Caco-2 (cell line): ENCODE data around the gene MS4A10. TPM values are rescaled to one million over a fixed set of nuclear protein-coding genes. Genes with fewer than 3 reads are reported as not detected.
A peak's percentile ranks its signal among the peaks of the same experiment; 100 is the strongest.

Experiments
- BruUV-seq: library from RNA; stranded (reverse); fragments of 400-500 nt; replicated peaks from 2 replicates; lab custom pipeline; 2021; lab: Mats Ljungman, UMichigan
- CTCF ChIA-PET: fragments of 300-600 bp; sonication (Branson Sonifier 250); formaldehyde crosslinking; loops from one replicate; lab custom pipeline; 2022; ENCODE audit warnings: antibody characterized with exemption; lab: Charles Lee
- POLR2A ChIA-PET: fragments of 300-600 bp; sonication (Branson Sonifier 250); formaldehyde crosslinking; loops from one replicate; lab custom pipeline; 2022; ENCODE audit warnings: antibody characterized with exemption; lab: Charles Lee
- DNase-seq, 2 experiments: peaks; one replicate each; pipeline versions ENCODE4 v3.0.0 to v3.0.0-alpha.2; 2020 to 2022
- H3K27me3 ChIP-seq: replicated peaks from 2 replicates; pipeline ENCODE4 v1.6.0; 2011; ENCODE audit warnings: low read length; ENCODE audit not compliant: control insufficient read depth, insufficient read depth
- H3K36me3 ChIP-seq: 2 replicates; pipeline ENCODE4 v1.5.1; 2011; ENCODE audit warnings: low read length; ENCODE audit not compliant: control insufficient read depth, insufficient read depth
- H3K4me1 ChIP-seq: fragments of 250-450 bp; sonication (Bioruptor Pico); 2 replicates; pipeline ENCODE4 v1.5.1; 2020; ENCODE audit warnings: mild to moderate bottlenecking
- H3K4me3 ChIP-seq: 2 replicates; pipeline ENCODE4 v1.5.1; 2011; ENCODE audit warnings: low read depth, mild to moderate bottlenecking, control low read depth, low read length
- H3K9me3 ChIP-seq: fragments of 250-450 bp; sonication (Bioruptor Pico); 2 replicates; pipeline ENCODE4 v1.5.1; 2020; ENCODE audit warnings: mild to moderate bottlenecking, moderate library complexity
- H3K27ac Mint-ChIP-seq: one replicate; pipeline ENCODE4 v1.8.0; 2022; ENCODE audit warnings: mixed read lengths; ENCODE audit not compliant: unreplicated experiment
- H3K27me3 Mint-ChIP-seq: one replicate; pipeline ENCODE4 v1.8.0; 2022; ENCODE audit warnings: mixed read lengths; ENCODE audit not compliant: insufficient read depth, unreplicated experiment
- H3K36me3 Mint-ChIP-seq: one replicate; pipeline ENCODE4 v1.8.0; 2022; ENCODE audit warnings: mild to moderate bottlenecking, mixed read lengths; ENCODE audit not compliant: insufficient read depth, unreplicated experiment
- H3K4me1 Mint-ChIP-seq: one replicate; pipeline ENCODE4 v1.8.0; 2022; ENCODE audit warnings: low read depth, mixed read lengths; ENCODE audit not compliant: unreplicated experiment
- H3K4me3 Mint-ChIP-seq: one replicate; pipeline ENCODE4 v1.8.0; 2022; ENCODE audit warnings: mild to moderate bottlenecking, moderate library complexity, mixed read lengths; ENCODE audit not compliant: unreplicated experiment
- H3K9me3 Mint-ChIP-seq: one replicate; pipeline ENCODE4 v1.8.0; 2022; ENCODE audit warnings: mixed read lengths; ENCODE audit not compliant: unreplicated experiment
- intact Hi-C: fragments of 100-400 bp; cut with micrococcal nuclease; formaldehyde crosslinking; loops from one replicate; pipeline ENCODE4 v1.10.0; 2022; ENCODE audit not compliant: unreplicated experiment
- total RNA-seq: library from RNA; stranded (reverse); gene quantifications from 2 replicates; pipeline ENCODE4 v1.2.3, GENCODE V29; 2022
- TF ChIP-seq, protein P1 (sequence below), 2 experiments: fragments of 200-600 bp in 1 of 2; IDR thresholded peaks; 1 replicate in 1 of 2; 2 replicates in 1 of 2; pipeline versions ENCODE4 v1.5.1 to v1.8.0; 2011 to 2022; ENCODE audit warnings: antibody characterized with exemption in 1 of 2, control low read depth in 1 of 2, inconsistent platforms in 1 of 2, low read depth in 1 of 2, low read length in 1 of 2, mild to moderate bottlenecking in 1 of 2, moderate library complexity in 1 of 2; ENCODE audit not compliant: insufficient read depth in 1 of 2, severe bottlenecking in 1 of 2, unreplicated experiment in 1 of 2

The MS4A10 gene
- total RNA-seq, 1 experiment from 2014 or later: 0.14 TPM

DNA sequence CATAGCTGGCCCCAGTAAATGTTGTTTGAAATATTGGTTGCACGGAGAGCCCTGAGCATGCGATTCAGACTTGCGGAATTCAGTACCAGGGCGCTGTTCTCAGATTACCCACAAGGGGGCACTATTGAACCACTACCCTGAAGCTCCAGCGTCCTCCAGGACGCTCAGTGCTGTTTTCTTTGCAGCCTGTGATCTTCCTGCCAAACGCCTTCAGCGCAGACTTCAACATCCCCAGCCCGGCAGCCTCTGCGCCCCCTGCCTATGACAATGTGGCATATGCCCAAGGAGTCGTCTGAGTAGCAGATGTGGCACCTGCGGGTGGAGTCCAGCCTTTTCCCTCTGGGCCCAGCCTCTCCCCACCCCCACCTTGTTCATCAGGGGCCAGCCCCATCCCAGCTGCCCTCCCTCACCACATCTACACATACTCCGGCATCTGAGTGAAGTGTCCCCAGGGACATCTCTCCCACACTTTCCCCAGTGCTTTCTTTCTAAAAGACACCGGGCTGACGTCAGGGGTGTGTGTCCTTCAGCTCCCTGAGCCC, 9.6 kb upstream of the MS4A10 start:
- POLR2A ChIA-PET: interaction anchor here (0.6 to 0.7 kb wide), 2 partner anchors 11 to 76 kb away, joined by 3 to 4 read pairs; partner anchors contain the start of gene MS4A8
- no peak overlapping the region for H3K4me3 ChIP-seq
- intact Hi-C loops: loop anchor here (1.0 to 5.0 kb wide), 5 partner anchors 56 to 397 kb away; no protein-coding TSS in a partner anchor
- no peaks in the 10 kb centered on the region for H3K4me1 Mint-ChIP-seq
- DNase-seq: peak; percentile 83 to 89
- CTCF ChIA-PET: interaction anchor here (0.8 to 3.6 kb wide), 18 partner anchors 9 to 124 kb away, joined by 3 to 24 read pairs (median 4); partner anchors contain the start of gene MS4A10
- no peaks in the 10 kb centered on the region for H3K4me1 ChIP-seq
- TF ChIP-seq, protein P1, sequence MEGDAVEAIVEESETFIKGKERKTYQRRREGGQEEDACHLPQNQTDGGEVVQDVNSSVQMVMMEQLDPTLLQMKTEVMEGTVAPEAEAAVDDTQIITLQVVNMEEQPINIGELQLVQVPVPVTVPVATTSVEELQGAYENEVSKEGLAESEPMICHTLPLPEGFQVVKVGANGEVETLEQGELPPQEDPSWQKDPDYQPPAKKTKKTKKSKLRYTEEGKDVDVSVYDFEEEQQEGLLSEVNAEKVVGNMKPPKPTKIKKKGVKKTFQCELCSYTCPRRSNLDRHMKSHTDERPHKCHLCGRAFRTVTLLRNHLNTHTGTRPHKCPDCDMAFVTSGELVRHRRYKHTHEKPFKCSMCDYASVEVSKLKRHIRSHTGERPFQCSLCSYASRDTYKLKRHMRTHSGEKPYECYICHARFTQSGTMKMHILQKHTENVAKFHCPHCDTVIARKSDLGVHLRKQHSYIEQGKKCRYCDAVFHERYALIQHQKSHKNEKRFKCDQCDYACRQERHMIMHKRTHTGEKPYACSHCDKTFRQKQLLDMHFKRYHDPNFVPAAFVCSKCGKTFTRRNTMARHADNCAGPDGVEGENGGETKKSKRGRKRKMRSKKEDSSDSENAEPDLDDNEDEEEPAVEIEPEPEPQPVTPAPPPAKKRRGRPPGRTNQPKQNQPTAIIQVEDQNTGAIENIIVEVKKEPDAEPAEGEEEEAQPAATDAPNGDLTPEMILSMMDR (IDR thresholded peaks at IDR 0.05; ENCODE audit: insufficient read depth in 1 of 2, low read depth in 1 of 2, low read length in 1 of 2, severe bottlenecking in 1 of 2, unreplicated experiment in 1 of 2): peak; percentile 92 to 95
- no peaks in the 10 kb centered on the region for H3K36me3 Mint-ChIP-seq
- H3K27me3 ChIP-seq: no peaks in the 10 kb centered on the region
- no peaks in the 10 kb centered on the region for H3K36me3 ChIP-seq
- no peaks in the 10 kb centered on the region for H3K9me3 ChIP-seq
- no peaks in the 10 kb centered on the region for H3K27me3 Mint-ChIP-seq
- H3K9me3 Mint-ChIP-seq: no peaks in the 10 kb centered on the region
- no TSS peak for BruUV-seq
- no peak overlapping the region for H3K4me3 Mint-ChIP-seq
- H3K27ac Mint-ChIP-seq: no peak overlapping the region

DNA sequence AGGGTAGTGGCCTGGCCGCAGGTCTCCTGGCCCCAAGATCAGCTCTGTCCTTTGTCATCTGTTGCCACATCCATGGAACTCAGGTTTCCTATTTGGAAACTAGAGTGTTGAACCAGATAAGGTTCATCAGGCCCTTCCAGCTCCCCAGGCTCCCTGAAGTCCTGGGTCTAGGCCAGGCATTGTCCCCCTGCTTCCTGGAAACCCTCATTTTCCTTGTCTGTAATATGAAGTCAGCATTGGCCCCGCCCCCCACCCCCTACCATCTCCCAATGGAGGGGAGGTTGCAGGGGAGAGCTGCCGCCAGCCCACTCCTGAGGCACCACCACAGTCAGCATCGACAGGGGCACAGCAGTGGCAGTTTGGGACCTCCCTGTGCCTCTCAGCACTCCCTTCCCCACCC, 9.0 kb upstream of the MS4A10 start:
- no peaks in the 10 kb centered on the region for H3K4me1 ChIP-seq
- ChIA-PET CTCF (interaction anchor here (0.6 to 3.6 kb wide), 9 partner anchors 9 to 123 kb away, joined by 3 to 24 read pairs (median 6); partner anchors contain the start of gene MS4A10), POLR2A (no interaction called here)
- H3K36me3 ChIP-seq: no peaks in the 10 kb centered on the region
- H3K9me3 ChIP-seq: no peaks in the 10 kb centered on the region
- no peak for DNase-seq
- intact Hi-C loops: loop anchor here (5.0 kb wide), 1 partner anchor 396 kb away; no protein-coding TSS in a partner anchor
- Mint-ChIP-seq H3K9me3 (no peaks in the 10 kb centered on the region), H3K27ac (no peak overlapping the region), H3K4me1 (no peaks in the 10 kb centered on the region), H3K4me3 (no peak overlapping the region), H3K36me3 (no peaks in the 10 kb centered on the region), H3K27me3 (no peaks in the 10 kb centered on the region)
- H3K27me3 ChIP-seq: no peaks in the 10 kb centered on the region
- TF ChIP-seq, protein P1 (IDR thresholded peaks at IDR 0.05; ENCODE audit: insufficient read depth in 1 of 2, low read depth in 1 of 2, low read length in 1 of 2, severe bottlenecking in 1 of 2, unreplicated experiment in 1 of 2): no peak
- H3K4me3 ChIP-seq: no peak overlapping the region
- BruUV-seq: no TSS peak

DNA sequence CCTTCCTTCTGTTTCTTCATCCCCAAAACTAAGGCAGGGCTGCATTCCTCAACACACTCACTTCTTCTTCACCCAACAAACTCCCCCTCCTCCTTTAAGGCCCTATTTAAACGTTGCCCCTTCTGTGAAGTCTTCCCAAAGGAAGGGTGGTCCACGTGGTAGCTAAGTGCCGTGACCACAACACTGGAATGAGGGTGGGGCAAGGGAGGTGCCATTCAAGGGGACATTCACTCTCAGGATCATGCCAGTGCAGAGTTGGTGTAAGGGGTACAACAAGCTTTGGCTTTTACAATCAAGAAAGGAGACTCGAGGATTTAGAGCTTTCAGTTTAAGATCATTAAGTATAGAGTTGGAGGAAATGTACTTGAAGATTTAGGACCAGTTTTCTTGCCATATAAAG, 8.0 kb upstream of the MS4A10 start:
- Mint-ChIP-seq H3K4me3 (no peak overlapping the region), H3K27ac (no peak overlapping the region), H3K4me1 (no peaks in the 10 kb centered on the region), H3K36me3 (no peaks in the 10 kb centered on the region), H3K27me3 (no peaks in the 10 kb centered on the region), H3K9me3 (no peaks in the 10 kb centered on the region)
- Histone ChIP-seq H3K36me3 (no peaks in the 10 kb centered on the region), H3K27me3 (no peaks in the 10 kb centered on the region), H3K9me3 (no peaks in the 10 kb centered on the region), H3K4me3 (no peak overlapping the region), H3K4me1 (no peaks in the 10 kb centered on the region)
- BruUV-seq: no TSS peak
- TF ChIP-seq, protein P1 (IDR thresholded peaks at IDR 0.05; ENCODE audit: insufficient read depth in 1 of 2, low read depth in 1 of 2, low read length in 1 of 2, severe bottlenecking in 1 of 2, unreplicated experiment in 1 of 2): no peak
- no peak for DNase-seq
- ChIA-PET POLR2A (no interaction called here), CTCF (interaction anchor here (1.0 to 3.6 kb wide), 3 partner anchors 15 to 119 kb away, joined by 3 to 24 read pairs (median 21); no protein-coding TSS in a partner anchor)
- intact Hi-C loops: loop anchor here (5.0 kb wide), 1 partner anchor 395 kb away; no protein-coding TSS in a partner anchor
